HG03469 (cell line): ENCODE measurements around the gene NCKIPSD.

Source experiments
- ATAC-seq: cut with Tn5 transposase; IDR thresholded peaks from one replicate; pipeline ENCODE4 v1.9.1; 2021; ENCODE audit warnings: mild to moderate bottlenecking, moderate library complexity, moderate number of reproducible peaks; ENCODE audit not compliant: unreplicated experiment

The NCKIPSD gene

DNA sequence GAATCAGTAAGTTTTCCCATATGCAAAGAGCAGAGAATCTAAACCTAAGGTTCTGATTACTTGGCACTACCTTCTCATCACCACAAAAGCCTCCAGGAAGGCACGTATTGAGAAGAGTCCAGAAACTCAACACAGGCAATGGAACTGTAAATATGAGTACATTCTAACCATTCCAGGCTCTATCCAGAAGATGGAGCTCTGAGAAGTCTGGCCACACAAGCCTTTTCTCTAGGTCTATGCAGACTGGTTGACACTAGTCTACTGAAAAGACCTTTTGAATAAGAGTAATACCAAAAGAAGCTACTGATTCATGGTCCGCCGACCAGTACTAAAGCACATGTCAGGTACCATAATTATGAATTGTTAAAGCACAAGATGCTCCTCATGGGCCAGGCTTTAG is 12.2 kb upstream of the NCKIPSD start:
- no peak for ATAC-seq

DNA sequence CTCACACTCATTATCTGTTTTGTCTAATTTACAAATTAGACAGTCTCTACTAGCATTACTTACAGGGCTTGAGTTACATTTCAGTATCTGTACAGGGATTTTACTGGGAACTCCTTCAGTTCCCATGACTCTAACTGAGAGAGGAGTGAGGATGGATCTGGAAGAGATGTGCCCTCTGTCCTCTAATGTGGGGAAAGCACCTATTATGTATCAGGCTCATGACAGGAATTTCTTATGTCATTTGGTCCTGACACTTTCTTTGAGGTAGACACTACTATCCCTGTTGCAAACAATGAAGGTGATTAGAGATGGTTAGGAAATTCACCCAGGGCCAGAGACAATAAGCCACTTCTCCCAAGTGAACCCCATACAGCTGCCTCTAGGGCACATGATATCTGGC is 10.9 kb upstream of the NCKIPSD start:
- ATAC-seq, result no peak

DNA sequence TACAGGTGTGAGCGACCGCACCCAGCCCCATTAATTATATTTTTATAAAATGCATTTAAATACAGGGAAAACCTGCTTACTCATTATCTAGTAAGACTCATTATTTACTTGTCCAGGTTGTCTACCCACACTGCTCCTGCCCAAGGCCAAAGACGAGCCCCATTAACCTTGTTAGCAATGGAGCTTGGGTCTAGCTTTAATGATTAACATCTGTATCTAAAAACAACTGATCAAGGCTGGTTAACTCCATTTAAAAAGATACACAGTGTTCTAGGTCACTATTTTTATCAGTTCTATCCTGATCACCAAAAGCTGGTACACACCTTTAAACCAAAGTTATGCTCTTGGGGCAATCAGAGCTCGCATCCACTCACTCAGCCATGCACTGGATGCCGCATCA is 10.4 kb upstream of the NCKIPSD start:
- no peak for ATAC-seq

DNA sequence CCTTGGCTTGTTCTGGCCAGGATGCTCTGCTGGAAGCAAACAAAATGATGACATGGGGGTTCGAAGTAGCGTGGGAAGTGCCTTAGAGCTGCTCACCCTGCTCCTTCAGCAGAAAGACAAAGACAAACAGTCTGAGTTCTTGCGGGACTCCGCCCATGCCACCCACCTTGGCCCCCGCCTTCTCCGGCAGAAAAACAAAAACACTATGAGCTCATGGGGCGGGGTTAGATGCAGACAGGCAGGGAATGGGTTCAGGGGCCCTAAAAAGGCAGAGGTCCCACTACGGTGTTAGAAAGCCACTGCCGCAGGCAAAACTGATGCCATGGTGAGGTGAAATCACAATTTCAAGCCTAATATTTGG is 9.7 kb upstream of the NCKIPSD start:
- no peak for ATAC-seq

DNA sequence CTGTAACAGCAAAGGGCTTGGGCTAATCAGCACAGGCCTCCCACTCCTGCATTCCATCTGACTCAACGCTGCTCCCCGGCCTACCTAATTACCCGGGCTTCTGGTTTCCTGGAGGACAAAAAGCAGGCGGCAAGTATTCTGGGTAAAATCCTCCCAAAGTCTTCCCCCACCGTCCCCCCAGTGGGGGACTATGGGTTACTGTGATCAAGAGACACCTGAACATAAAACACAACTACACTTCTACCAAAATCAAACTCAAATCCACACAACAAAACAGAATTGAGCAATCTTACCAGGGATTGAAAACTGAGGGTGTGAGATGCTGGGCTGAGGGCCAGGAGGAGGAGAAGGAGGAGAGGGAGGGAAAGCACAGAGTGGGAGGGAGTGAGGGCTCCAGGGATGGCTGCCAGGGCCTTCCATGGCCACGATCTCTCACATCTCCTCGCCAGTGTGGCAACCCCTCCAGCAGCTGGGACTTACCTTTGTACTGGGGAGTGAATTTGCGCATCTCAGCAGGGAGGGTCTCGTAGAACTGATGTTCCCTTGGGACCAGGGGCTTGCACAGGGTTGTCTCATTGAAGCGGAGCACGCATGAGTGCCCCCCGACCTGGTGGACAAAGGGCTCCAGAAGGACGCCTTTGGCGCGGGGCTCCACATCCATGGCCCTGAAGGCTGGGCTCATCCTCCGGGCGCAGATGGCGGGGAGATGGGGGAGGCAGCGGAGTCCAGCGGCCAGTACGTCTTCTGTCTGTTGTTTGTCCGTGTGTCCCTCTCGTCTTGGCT is 9.1 kb upstream of the NCKIPSD start:
- no peak for ATAC-seq

DNA sequence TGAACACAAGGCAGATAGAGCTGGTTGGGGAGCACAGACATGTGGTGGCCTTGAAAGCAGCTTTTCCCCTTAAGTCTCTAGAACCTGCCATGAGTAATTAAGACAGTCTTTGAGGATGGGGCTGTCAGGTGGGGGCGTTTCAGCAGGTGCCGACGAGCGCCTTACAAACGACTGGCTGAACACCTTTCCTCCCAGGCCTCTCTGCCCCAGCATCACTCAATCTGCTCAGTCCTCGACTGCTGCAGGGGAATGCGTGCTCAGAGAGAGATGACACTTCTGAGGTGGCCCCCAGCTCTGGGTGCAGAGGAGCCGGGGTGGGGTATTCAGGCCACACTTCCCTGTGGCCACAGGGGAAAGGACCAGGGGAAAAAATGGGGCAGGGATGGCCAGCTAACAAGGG is 8.1 kb upstream of the NCKIPSD start:
- ATAC-seq, result no peak

DNA sequence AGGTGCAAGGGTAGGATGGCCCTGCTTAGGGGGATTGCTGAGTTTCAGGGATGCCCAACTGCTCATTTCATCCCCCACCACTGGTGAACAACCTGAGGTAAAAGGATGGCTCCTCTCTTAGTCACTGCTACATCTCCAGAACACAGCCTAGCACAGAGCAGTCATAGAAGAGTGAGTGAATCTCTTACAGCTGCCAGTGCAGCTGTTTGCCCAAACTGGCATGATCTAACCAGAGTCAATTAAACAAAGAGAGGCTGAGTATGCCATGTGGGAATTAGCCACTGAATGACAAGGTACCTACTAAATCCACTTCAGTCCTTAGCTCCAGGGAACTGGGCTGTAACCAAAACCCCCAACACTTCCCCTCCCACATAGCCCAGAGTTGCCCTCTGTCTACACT is 6.8 kb upstream of the NCKIPSD start:
- ATAC-seq, result no peak

DNA sequence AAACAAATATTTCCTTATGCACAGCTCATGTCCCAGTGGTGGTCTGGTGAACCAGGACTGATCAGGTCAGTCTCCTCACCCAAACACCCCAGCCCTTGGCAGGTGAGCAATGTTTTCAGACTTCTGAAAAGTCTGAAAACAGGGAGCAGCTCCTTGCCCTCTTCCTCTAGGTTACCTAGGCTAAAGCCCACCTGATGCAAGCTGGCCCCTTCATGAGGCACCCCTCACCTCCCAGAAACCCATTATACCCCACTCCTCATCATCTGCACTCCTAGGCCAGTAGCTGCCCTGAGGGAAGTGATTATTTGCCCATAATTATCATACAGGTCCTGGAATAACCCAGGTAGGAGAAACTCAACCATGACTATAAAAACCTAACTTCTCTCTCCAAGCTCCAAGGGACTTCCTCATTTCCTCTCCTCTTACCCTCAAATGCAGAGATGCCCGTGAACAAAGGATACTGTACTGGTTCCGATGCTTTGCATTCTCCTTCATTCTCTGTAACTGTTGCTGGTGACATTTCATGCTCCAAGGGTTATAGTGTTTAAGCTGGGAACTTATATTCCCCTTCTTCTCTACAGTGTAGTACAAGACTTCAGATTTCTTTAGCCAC is 5.2 kb upstream of the NCKIPSD start:
- no peak for ATAC-seq

DNA sequence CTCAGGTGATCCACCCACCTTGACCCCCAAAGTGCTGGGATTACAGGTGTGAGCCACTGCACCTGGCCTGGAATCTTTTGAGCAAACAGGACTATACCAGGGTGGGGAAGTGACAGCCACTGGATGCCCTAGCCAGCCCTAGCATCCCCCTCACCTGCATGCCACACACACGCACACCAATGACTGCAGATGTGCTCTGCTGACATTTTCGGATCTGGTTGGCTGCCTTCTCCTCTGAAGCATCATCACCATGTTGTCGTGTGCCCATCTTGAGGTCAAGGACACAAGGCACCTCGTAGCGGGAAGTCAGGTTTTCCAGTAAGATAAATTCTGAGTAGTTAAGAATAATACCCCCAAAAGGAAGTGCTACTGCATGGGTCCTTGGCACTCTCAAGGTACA is 3.7 kb upstream of the NCKIPSD start:
- no peak for ATAC-seq

DNA sequence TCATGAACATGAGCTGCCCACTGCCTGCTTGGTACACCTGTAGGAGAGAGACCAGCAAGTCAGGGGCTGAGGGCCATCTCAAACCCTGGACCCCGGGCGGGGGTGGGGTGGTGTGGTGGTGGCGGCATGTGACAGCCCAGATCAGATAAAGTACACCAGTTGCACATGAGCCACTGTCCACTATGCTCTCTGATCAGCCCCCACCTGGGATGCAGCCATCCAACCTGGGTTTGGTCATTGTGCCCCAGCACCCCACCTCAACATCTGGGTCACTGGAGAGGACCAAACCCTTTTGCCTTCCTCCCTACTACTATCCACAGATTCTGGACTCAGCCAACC is 3.0 kb upstream of the NCKIPSD start:
- no peak for ATAC-seq

DNA sequence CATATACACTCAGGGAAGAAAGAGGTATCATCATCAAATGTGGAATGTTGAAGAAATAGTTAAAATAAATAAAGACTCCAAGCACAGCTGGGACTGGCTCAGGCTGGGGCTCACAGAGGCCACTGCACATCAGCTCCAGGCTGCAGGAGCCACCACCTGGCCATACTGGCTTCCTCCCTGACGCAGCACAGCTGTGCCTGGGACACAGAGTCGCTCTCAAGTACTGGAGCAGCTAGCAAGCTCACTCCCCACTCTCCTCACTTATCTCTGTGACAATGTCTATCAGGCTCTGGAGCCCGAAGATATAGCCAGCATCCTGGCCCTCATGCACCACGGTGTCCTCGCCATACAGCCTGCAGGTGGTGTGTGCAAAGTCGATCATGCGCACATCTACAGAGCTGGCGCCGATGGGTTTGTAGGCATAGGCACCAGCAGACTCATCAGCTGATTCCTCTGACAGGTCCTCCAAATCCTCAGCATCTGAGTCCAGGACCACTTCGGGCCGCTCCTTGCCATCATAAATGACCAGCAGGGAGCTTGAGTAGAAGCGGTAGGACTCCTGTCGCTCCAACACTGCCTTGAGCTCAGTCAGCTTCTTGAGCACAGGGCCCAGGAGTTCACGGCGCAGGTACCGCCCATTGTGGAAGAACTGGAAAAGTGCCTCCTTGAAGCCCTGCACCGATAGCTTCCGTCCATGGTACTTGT is 2.5 kb upstream of the NCKIPSD start:
- ATAC-seq, result no peak

DNA sequence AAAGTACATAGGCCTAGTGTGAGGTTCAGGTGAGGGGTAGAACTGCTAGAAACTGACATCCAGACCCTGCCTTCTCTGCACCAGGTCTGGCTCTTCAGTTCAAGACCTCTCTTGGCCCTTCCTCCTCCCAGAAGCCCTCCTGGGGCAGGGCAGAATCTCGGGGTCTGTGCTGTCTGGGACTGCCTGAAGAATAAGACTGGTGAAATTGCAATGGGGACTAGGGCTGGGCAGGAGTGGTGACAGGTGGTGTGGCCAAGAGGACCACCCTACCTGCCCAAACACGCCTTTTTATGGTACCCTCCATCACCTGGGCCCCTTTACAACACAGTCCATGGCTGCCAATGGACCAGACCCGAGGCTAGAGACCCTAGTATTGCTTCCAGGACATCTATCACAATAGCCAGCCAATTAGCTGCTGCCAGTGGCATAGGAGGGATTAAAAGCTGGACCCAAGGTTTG is 1.5 kb upstream of the NCKIPSD start:
- ATAC-seq, result no peak

DNA sequence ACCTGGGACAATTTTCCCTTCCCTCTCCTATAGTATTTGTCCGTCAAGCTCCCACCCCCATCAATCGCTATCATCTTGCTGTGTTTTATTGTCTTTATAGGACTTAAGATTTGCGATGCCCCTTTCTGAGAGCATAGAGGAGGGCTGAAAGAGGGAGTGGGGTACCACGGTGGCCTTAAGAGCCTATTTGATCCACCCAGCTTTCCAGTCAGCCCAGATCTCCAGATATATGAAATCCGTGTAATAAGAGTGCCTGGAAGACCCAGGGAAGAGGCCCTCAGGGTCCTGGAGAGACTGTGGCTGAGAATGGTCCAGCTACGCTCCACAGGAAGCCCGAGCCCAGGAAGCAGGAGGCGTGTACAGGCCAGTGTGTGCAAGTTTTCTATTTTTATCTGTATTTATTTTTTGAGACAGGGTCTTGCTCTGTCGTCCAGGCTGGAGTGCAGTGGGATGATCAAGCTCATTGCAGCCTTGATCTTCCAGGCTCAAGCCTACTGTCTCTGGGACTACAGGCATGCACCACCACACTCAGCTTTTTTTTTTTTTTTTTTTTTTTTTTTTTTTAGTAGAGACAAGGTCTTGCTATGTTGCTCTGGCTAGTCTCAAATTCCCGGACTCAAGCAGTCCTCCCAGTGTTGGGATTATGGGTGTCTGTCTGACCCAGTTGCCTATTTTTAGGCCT is 964 bp upstream of the NCKIPSD start:
- ATAC-seq, result no peak

DNA sequence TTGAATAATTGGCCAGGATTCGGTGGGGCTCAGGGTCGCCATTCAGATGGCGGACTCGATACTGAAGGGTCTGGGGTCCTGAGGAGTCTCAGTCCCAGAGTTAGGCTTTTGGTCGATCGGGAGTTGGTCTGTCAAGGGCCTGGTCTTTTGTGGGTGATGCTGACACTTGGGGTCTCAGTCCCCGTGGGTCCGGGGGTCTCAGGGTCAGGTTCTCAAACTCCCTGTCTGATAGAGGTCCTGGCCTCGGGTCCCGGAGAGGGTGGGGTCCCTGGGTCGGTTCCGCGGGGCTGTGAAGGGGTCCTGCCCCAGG is 467 bp downstream of the NCKIPSD start:
- ATAC-seq, result no peak

DNA sequence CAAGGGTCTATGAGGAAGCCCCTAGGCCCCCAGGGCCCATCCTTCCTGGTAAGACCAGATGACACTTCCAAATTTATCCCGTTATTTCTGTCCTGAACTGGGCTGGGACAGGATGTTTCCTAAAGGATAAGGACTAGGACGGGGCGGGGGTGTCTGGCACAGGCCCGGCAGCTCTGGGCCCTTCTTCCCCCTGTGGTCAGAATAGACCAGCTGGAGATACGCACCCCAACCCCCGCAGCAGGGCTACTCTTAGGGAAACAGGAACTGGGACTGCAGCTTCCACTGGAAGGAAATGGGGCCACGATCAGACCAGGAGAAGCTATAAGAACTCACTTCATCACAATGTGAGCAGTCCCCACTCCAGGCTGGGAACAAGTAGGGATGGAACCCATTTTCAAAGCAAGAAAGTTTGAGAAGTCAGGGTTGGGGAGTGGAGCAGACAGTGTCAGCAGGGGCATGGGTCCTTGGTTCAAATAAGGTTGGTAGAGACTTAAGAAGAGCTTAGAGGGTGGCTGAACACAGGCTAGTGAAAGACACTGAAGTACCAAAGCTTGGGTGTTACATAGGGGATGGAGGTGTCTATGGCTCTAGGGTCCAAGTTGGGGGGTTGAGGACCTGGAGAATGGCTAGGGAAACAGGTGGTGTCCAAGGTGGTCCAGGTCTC is 1.1 kb downstream of the NCKIPSD start:
- no peak for ATAC-seq

DNA sequence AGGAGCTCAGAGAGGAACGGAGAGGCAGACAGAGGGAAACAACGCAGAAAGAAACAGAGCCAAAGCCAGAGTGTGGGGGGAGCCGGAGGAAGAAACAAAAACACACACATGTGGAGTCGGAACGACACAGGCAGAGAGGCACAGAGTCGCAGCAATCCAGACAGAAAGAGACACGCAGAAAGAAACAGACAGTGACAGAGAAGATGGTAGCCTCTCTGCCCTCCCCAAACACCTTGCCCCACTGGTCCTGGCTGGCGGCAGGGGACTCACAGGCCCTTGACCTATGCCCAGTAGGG is 1.7 kb downstream of the NCKIPSD start:
- no peak for ATAC-seq

DNA sequence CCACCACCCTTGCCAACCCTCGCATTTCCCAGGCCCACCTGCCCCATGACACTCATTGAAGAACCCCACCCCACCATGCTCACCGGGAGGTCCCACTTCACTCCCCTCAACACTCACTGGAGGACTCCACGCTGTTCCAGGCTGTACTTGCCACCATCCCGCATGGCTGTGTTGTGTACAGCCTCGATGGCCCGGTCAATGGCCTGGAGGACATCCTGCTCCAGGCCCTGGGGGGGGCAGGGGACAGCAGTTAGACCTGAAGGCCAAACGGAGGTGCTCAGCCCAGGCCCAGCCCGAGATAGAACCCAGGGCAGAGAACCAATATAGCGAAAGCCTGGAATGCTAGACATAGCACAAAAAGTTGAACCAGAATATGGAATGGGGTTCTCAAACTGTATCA is 2.9 kb downstream of the NCKIPSD start:
- ATAC-seq, result no peak

DNA sequence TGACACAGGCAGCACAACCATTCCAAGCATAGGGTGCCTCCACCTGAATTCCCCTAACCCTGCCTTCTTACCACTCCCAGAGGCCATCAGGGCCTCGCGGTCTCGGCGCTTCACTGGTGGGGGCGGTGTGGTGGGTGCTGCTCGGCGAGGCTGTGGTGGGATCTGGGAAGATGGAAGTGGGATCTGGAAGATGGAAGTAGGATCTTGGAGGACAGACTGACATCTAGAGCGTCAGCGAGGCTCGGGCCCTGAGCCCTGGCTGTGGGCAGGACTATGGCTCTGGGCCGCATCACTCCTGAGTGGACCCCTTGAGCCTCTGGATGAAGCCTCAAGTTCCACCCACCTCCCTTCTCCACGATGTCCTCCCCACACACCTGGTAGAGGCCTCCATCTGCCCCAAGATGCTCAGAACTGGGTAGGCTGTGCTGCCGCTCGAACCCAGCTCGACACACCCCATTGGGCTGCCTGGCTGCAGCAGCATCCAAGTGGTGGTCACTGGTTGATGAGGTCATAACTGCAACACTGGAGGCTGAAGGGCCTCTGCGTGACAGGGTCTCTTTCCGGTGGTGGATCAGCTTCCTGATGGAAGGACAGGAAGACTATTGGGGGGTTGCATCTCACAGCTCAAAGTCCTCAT is 3.6 kb downstream of the NCKIPSD start:
- no peak for ATAC-seq

DNA sequence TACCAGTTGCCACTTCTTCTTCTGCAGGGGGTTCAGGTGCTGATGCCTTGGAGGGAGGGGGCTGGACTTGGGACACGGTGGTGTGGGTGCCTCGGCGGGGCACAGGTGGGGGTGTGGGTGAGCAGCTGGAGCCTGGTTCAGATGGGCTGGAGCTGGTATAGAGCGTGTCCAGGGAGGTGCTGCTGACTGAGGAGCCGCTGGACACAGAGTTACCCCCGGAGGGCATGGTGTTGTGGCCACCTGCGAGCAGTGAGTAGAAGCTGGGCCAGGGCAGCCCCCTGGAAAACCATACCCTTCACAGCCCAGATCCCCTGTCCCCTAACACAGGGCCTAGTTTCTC is 4.2 kb downstream of the NCKIPSD start:
- ATAC-seq, result no peak

DNA sequence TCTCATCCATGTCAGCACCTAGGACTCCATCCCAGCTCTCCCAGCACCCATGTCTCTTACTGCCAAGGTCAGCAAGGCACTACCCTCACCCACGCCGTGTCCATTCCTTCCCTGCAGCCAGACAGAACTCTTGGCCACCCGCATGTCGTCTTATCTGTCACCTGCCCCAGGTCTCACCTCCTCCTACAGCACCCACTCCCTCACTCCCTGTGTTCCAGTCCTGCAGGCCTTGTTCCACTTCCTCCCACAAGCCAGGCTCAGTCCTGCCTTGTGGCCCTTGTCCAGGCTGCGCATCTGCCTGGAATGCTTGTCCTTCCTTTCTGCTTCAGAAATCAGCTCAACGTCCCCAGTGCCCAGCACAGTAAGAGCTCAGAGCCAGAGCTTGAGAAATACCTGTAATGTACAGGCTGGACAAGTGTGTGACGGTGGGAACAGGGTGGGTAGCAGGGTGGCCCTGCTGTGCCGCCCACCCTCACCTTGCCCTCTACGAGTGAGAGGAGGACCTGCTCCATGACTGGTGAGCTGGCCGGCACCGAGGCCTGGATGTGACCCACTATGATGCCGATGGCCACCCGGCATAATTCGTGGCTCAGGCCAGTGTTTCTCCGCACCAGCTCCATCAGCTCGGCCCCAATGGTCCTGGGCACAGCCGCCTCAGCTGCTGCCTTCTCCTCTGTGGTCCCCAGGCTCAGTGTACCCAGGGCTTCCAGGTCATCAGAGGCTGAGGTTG is 4.7 kb downstream of the NCKIPSD start:
- no peak for ATAC-seq
